Ovary (tissue), 3 donors: ENCODE results near the gene HIGD1A.

Experiments used
- POLR2A ChIP-seq: fragments of 450-650 bp; IDR thresholded peaks from one replicate; pipeline ENCODE4 v1.6.1; 2017; ENCODE audit warnings: antibody characterized with exemption, mild to moderate bottlenecking, moderate library complexity
- TF ChIP-seq, protein P1 (sequence below), 3 donors: fragments of 450-650 bp in 2 of 3; fragments of 200-600 bp in 1 of 3; IDR thresholded peaks; one replicate each; pipeline versions ENCODE4 v1.5.1 to v1.8.0; 2016 to 2022; ENCODE audit warnings: antibody characterized with exemption in 3 of 3, mild to moderate bottlenecking in 1 of 3
- donor health status: DM: no; HTN: no; CAD: no.

DNA sequence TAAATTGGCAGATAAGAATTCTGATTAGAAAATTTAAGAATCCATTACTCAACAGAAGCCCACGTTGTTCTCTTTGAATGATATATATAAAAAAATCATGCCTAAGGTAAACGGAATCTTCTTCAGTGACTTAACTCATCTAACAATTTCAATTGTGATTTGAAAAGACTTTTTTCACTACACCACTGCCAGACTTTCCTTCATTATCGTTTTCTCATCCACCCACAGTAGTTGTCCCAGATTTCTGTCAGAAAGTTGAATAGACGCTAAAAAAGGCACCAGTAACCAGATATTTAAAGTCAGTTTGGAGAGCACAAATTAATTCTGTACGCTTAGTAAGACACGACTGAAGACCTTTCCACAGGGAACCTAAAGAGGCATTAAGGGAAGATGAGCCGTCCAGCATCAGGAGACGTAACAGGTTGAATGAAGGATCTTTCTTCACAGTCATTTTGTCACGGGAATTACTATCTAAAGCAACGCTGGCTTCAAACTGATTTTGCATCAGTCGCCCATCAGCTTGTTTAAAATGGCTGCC lies 1.3 kb downstream of the HIGD1A start:
- TF ChIP-seq, protein P1, sequence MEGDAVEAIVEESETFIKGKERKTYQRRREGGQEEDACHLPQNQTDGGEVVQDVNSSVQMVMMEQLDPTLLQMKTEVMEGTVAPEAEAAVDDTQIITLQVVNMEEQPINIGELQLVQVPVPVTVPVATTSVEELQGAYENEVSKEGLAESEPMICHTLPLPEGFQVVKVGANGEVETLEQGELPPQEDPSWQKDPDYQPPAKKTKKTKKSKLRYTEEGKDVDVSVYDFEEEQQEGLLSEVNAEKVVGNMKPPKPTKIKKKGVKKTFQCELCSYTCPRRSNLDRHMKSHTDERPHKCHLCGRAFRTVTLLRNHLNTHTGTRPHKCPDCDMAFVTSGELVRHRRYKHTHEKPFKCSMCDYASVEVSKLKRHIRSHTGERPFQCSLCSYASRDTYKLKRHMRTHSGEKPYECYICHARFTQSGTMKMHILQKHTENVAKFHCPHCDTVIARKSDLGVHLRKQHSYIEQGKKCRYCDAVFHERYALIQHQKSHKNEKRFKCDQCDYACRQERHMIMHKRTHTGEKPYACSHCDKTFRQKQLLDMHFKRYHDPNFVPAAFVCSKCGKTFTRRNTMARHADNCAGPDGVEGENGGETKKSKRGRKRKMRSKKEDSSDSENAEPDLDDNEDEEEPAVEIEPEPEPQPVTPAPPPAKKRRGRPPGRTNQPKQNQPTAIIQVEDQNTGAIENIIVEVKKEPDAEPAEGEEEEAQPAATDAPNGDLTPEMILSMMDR (IDR thresholded peaks at IDR 0.05), result no peak
- TF ChIP-seq POLR2A, result no peak
